H1 (cell line): ENCODE data around the gene PLCXD1. TPM values are rescaled to one million over a fixed set of nuclear protein-coding genes. Genes with fewer than 3 reads are reported as not detected.

Source experiments
- CTCF ChIA-PET: fragments of 300-600 bp; sonication (Branson Sonifier 250); formaldehyde crosslinking; loops from one replicate; lab custom pipeline; 2021; ENCODE audit not compliant: partially characterized antibody; lab: Charles Lee
- POLR2A ChIA-PET: fragments of 300-600 bp; sonication (Branson Sonifier 250); formaldehyde crosslinking; loops from one replicate; lab custom pipeline; 2021; ENCODE audit warnings: inconsistent platforms; ENCODE audit not compliant: partially characterized antibody; lab: Charles Lee
- DNase-seq, 2 experiments: peaks; one replicate each; pipeline versions ENCODE4 v3.0.0 to v3.0.0-alpha.2; 2010 to 2022; ENCODE audit warnings: low spot score in 2 of 2, low read depth in 1 of 2, mixed read lengths in 1 of 2
- FAIRE-seq: peaks from 2 replicates; lab custom pipeline; 2011; peaks lifted over from hg19 to GRCh38; lab: Jason Lieb, UNC
- H2AFZ ChIP-seq: 2 replicates; pipeline ENCODE4 v1.8.1; 2012; ENCODE audit warnings: low read length, inconsistent platforms
- H2AK5ac ChIP-seq: 2 replicates; pipeline ENCODE4 v1.6.1; 2013; ENCODE audit warnings: low read depth, low read length
- H2BK120ac ChIP-seq: replicated peaks from 2 replicates; pipeline ENCODE3; 2013; ENCODE audit warnings: low read depth, low read length, inconsistent platforms
- H2BK12ac ChIP-seq: 2 replicates; pipeline ENCODE4 v1.6.1; 2013; ENCODE audit warnings: low read depth, low read length
- H2BK15ac ChIP-seq: 2 replicates; pipeline ENCODE4 v1.6.1; 2013; ENCODE audit warnings: low read length
- H2BK20ac ChIP-seq: 2 replicates; pipeline ENCODE4 v1.6.1; 2013; ENCODE audit warnings: low read length
- H2BK5ac ChIP-seq: 2 replicates; pipeline ENCODE4 v1.6.1; 2013; ENCODE audit warnings: low read depth, low read length
- H3K14ac ChIP-seq: 2 replicates; pipeline ENCODE4 v1.6.1; 2013; ENCODE audit warnings: inconsistent platforms; ENCODE audit not compliant: insufficient read length
- H3K18ac ChIP-seq: 2 replicates; pipeline ENCODE4 v1.6.1; 2013; ENCODE audit warnings: low read length; ENCODE audit errors: extremely low read depth
- H3K23ac ChIP-seq: 2 replicates; pipeline ENCODE4 v1.6.1; 2013; ENCODE audit warnings: inconsistent platforms; ENCODE audit not compliant: insufficient read length
- H3K23me2 ChIP-seq: 2 replicates; pipeline ENCODE4 v1.6.1; 2013; ENCODE audit warnings: low read depth, low read length
- H3K27ac ChIP-seq: 2 replicates; pipeline ENCODE4 v1.6.1; 2011; ENCODE audit warnings: low read depth, low read length, inconsistent platforms
- H3K27me3 ChIP-seq, 4 experiments: replicated peaks in 1 of 4; 1 replicate in 1 of 4; 2 replicates in 3 of 4; pipeline versions ENCODE4 v1.6.1 to v1.8.1; 2011 to 2013; ENCODE audit warnings: low read length in 3 of 4, mild to moderate bottlenecking in 3 of 4, inconsistent platforms in 2 of 4, mixed read lengths in 2 of 4, moderate library complexity in 1 of 4; ENCODE audit not compliant: control insufficient read depth in 3 of 4, insufficient read depth in 3 of 4; ENCODE audit errors: extremely low read depth in 1 of 4
- H3K36me3 ChIP-seq, 4 experiments: 2 replicates each; pipeline versions ENCODE4 v1.6.1 to v1.8.1; 2011 to 2013; ENCODE audit warnings: mild to moderate bottlenecking in 4 of 4, low read length in 3 of 4, moderate library complexity in 2 of 4, control low read depth in 1 of 4, inconsistent platforms in 1 of 4; ENCODE audit not compliant: insufficient read depth in 4 of 4, control insufficient read depth in 2 of 4
- H3K4ac ChIP-seq: replicated peaks from 2 replicates; pipeline ENCODE3; 2013; ENCODE audit warnings: low read length, low read depth, mixed read lengths, inconsistent platforms; ENCODE audit not compliant: insufficient read length
- H3K4me1 ChIP-seq, 4 experiments: replicated peaks in 1 of 4; 1 replicate in 1 of 4; 2 replicates in 3 of 4; pipeline versions ENCODE4 v1.6.1 to v1.8.1; 2011 to 2013; ENCODE audit warnings: low read length in 3 of 4, inconsistent platforms in 2 of 4, mixed read lengths in 1 of 4; ENCODE audit not compliant: insufficient read depth in 4 of 4, control insufficient read depth in 3 of 4
- H3K4me2 ChIP-seq, 2 experiments: 2 replicates each; pipeline versions ENCODE4 v1.6.1 to v1.8.1; 2011 to 2013; ENCODE audit warnings: low read depth in 2 of 2, low read length in 2 of 2, control low read depth in 1 of 2, inconsistent platforms in 1 of 2, mild to moderate bottlenecking in 1 of 2; ENCODE audit not compliant: insufficient read depth in 1 of 2
- H3K4me3 ChIP-seq, 4 experiments: fragments of 200-600, 300-600 bp in 1 of 4; sonication (generic), shearing (Covaris generic), sonication (Bioruptor Twin) in 1 of 4; 2 replicates each; pipeline versions ENCODE4 v1.5.1 to v1.8.1; 2011 to 2016; ENCODE audit warnings: low read length in 4 of 4, low read depth in 3 of 4, control low read depth in 2 of 4, inconsistent platforms in 2 of 4, mild to moderate bottlenecking in 2 of 4, mixed read lengths in 1 of 4, moderate library complexity in 1 of 4; ENCODE audit not compliant: insufficient read depth in 2 of 4; ENCODE audit errors: extremely low read depth in 1 of 4
- H3K56ac ChIP-seq: replicated peaks from 2 replicates; pipeline ENCODE3; 2013; ENCODE audit warnings: low read depth, mild to moderate bottlenecking, mixed read lengths, low read length, inconsistent platforms; ENCODE audit not compliant: insufficient read length
- H3K79me1 ChIP-seq: 2 replicates; pipeline ENCODE4 v1.6.1; 2013; ENCODE audit warnings: low read depth, low read length, control low read depth
- H3K79me2 ChIP-seq, 2 experiments: 2 replicates each; pipeline versions ENCODE4 v1.6.1 to v1.8.1; 2012 to 2013; ENCODE audit warnings: low read length in 2 of 2, mild to moderate bottlenecking in 2 of 2, inconsistent platforms in 1 of 2; ENCODE audit not compliant: insufficient read depth in 2 of 2, control insufficient read depth in 1 of 2
- H3K9ac ChIP-seq, 4 experiments: replicated peaks in 1 of 4; 1 replicate in 1 of 4; 2 replicates in 3 of 4; pipeline versions ENCODE4 v1.6.1 to v1.8.1; 2011 to 2013; ENCODE audit warnings: low read depth in 3 of 4, low read length in 3 of 4, control low read depth in 2 of 4, mild to moderate bottlenecking in 2 of 4, moderate library complexity in 2 of 4, inconsistent platforms in 1 of 4; ENCODE audit errors: extremely low read depth in 1 of 4
- H3K9me3 ChIP-seq, 2 experiments: 2 replicates each; pipeline versions ENCODE4 v1.6.1 to v1.8.1; 2012 to 2013; ENCODE audit warnings: mild to moderate bottlenecking in 2 of 2, moderate library complexity in 2 of 2, control low read depth in 1 of 2, inconsistent platforms in 1 of 2, low read depth in 1 of 2, low read length in 1 of 2, mixed read lengths in 1 of 2; ENCODE audit not compliant: insufficient read depth in 2 of 2
- H4K20me1 ChIP-seq, 2 experiments: replicated peaks in 1 of 2; 2 replicates each; pipeline versions ENCODE3 to v1.8.1; 2011 to 2013; ENCODE audit warnings: inconsistent platforms in 2 of 2, low read length in 2 of 2, mild to moderate bottlenecking in 1 of 2; ENCODE audit not compliant: insufficient read depth in 2 of 2, control insufficient read depth in 1 of 2
- H4K5ac ChIP-seq: 2 replicates; pipeline ENCODE4 v1.6.1; 2013; ENCODE audit warnings: low read length, low read depth, mixed read lengths, inconsistent platforms; ENCODE audit not compliant: insufficient read length
- H4K8ac ChIP-seq: 2 replicates; pipeline ENCODE4 v1.8.0; 2013; ENCODE audit warnings: mild to moderate bottlenecking, moderate library complexity, low read length, inconsistent platforms; ENCODE audit not compliant: insufficient read depth; ENCODE audit errors: extremely low read depth
- H4K91ac ChIP-seq: replicated peaks from 2 replicates; pipeline ENCODE3; 2013; ENCODE audit warnings: low read length, mixed read lengths, inconsistent platforms; ENCODE audit not compliant: insufficient read length
- BACH1 ChIP-seq: IDR thresholded peaks from 2 replicates; pipeline ENCODE4 v1.6.1; 2012; ENCODE audit warnings: low read length, improper control_type of control experiment
- GABPA ChIP-seq: IDR thresholded peaks from 2 replicates; pipeline ENCODE4 v1.6.1; 2011; ENCODE audit warnings: mild to moderate bottlenecking, low read length, moderate library complexity, borderline replicate concordance; ENCODE audit not compliant: insufficient read depth
- POLR2A ChIP-seq, 2 experiments: IDR thresholded peaks; 1 replicate in 1 of 2; 2 replicates in 1 of 2; pipeline ENCODE4 v1.6.1; 2011; ENCODE audit warnings: low read depth in 2 of 2, low read length in 2 of 2, mild to moderate bottlenecking in 2 of 2; ENCODE audit errors: control extremely low read depth in 1 of 2
- POU5F1 ChIP-seq: IDR thresholded peaks from 2 replicates; pipeline ENCODE4 v1.6.1; 2011; ENCODE audit warnings: low read depth, mild to moderate bottlenecking, low read length, moderate library complexity
- SAP30 ChIP-seq: fragments of 300-600 bp; sonication (generic); IDR thresholded peaks from 2 replicates; pipeline ENCODE4 v1.7.1; 2012; ENCODE audit warnings: low read length, moderate library complexity, mild to moderate bottlenecking, inconsistent platforms; ENCODE audit not compliant: insufficient read depth, insufficient replicate concordance
- SIX5 ChIP-seq: IDR thresholded peaks from 2 replicates; pipeline ENCODE4 v1.6.1; 2011; ENCODE audit warnings: mild to moderate bottlenecking, low read depth, low read length
- TAF7 ChIP-seq: optimal IDR thresholded peaks from 2 replicates; pipeline ENCODE3; 2011; ENCODE audit warnings: low read depth, mild to moderate bottlenecking, inconsistent platforms, low read length, moderate library complexity, borderline replicate concordance
- TBP ChIP-seq: IDR thresholded peaks from 2 replicates; pipeline ENCODE4 v1.6.1; 2011; ENCODE audit warnings: low read depth, low read length, improper control_type of control experiment
- ZNF274 ChIP-seq: IDR thresholded peaks from 2 replicates; pipeline ENCODE4 v1.7.0; 2012; ENCODE audit warnings: low read length, borderline replicate concordance; ENCODE audit errors: extremely low read depth
- WGBS, 2 experiments: shearing (Covaris generic) in 1 of 2; methylation state at CpG; one replicate each; pipeline versions ENCODE4 v1.1.6 to v1.1.7; 2013 to 2015; ENCODE audit warnings: low lambda C conversion rate in 2 of 2, mixed read lengths in 2 of 2, inconsistent platforms in 1 of 2, low coverage in 1 of 2, missing lambda C conversion rate in 1 of 2; ENCODE audit not compliant: insufficient replicate concordance in 2 of 2, insufficient coverage in 1 of 2, insufficient read length in 1 of 2; ENCODE audit errors: extremely low coverage in 1 of 2, missing lambda C conversion rate in 1 of 2; 5-methylcytosine and 5-hydroxymethylcytosine counted together
- polyA plus RNA-seq, 7 experiments: library from polyadenylated mRNA; depleted of rRNA in 3 of 7; stranded (reverse) in 5 of 7; unstranded in 2 of 7; fragments of >200 nt in 5 of 7; fragments of 200-250 nt in 2 of 7; gene quantifications; 1 replicate in 5 of 7; 2 replicates in 1 of 7; 4 replicates in 1 of 7; pipeline versions ENCODE4 v1.2.1 to v1.2.3, GENCODE V29; 2011 to 2013; ENCODE audit warnings: missing spikeins in 2 of 7, mixed read lengths in 2 of 7
- total RNA-seq: library from RNA; stranded (reverse); fragmentation: NEBNext Ultra II Directional; extraction: Animal tissue kit (Norgen Biotek cat#: 25700); gene quantifications from 2 replicates; pipeline ENCODE4 v1.2.1, GENCODE V29; 2021
- TF ChIP-seq, protein P1 (sequence below): IDR thresholded peaks from 2 replicates; pipeline ENCODE4 v1.6.1; 2012; ENCODE audit warnings: low read length, inconsistent platforms

Gene PLCXD1
- total and polyA plus RNA-seq, 2 of the 8 experiments (the other 6 are each of a cell fraction or from before 2014, with no cell fraction given): 93.6 to 124 TPM

DNA sequence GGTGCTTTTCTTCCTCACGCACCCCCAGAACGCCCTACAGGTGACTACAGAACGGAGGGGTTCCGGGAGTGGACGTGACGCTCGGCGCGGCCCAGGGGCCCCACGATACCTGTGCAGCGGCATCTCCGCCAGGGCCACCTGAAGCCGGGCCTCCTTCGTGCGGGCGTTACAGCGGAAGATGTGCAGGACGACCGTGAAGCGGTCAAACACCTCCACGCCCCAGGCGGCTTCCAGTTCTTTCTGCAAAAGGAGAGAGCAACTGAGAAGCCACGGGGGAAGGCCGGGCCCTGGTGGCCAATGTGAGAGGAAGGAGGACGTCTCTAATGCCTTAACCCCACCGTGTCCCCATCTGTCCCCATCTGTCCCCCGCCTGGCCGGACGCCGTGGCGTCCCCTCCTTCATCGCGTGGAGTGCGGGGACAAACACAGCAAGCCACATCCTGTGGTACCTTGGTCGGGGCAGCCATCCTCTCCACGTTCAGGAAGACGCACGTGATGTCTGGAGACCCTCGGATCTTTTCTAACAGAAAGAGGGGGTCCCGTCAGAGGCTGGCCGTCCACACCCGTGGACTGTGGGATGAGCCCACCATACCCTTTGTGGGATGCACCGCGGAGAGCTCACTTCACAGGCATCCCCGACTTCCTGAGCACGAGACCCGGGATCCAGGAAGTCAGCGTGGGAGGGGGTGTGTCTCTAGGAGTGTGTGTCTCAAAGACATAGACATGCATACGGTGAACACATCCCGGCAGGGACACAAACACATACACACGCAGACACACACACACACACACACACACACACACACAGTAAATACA is 33.8 kb downstream of the PLCXD1 start:
- peaks cover 13 to 49% (median 27%) of the 10 kb centered on the region in 4 experiments; a peak in 7 of 8 replicates for H3K36me3 ChIP-seq
- H3K14ac ChIP-seq: no peak overlapping the region
- ChIA-PET POLR2A (no interaction called here), CTCF (no interaction called here)
- peaks cover 9% of the 10 kb centered on the region; the same call in 1 of the 2 replicates for H3K23me2 ChIP-seq
- no peak overlapping the region for H2AFZ ChIP-seq
- no peaks in the 10 kb centered on the region for H3K9me3 ChIP-seq
- peaks cover 6% of the 10 kb centered on the region; the same call in 1 of the 2 replicates for H3K79me1 ChIP-seq
- FAIRE-seq (no peak), DNase-seq (no peak)
- no peak overlapping the region for H3K27ac ChIP-seq
- no peak overlapping the region for H4K8ac ChIP-seq
- H4K91ac ChIP-seq: no peak overlapping the region
- peaks cover 0 to 7% of the 10 kb centered on the region in 2 experiments; a peak in 1 of 4 replicates for H3K79me2 ChIP-seq
- no peak overlapping the region for H3K4me3 ChIP-seq
- H2BK20ac ChIP-seq: no peak overlapping the region
- H2BK15ac ChIP-seq: no peak overlapping the region
- no peaks in the 10 kb centered on the region for H3K27me3 ChIP-seq
- TF ChIP-seq ZNF274 (no peak), GABPA (no peak), SAP30 (no peak), TAF7 (no peak), POU5F1 (no peak), TBP (no peak), BACH1 (no peak), SIX5 (no peak), POLR2A (IDR thresholded peaks at IDR 0.05; ENCODE audit: control extremely low read depth in 1 of 2, low read depth in 2 of 2, low read length in 2 of 2) (no peak)
- TF ChIP-seq, protein P1, sequence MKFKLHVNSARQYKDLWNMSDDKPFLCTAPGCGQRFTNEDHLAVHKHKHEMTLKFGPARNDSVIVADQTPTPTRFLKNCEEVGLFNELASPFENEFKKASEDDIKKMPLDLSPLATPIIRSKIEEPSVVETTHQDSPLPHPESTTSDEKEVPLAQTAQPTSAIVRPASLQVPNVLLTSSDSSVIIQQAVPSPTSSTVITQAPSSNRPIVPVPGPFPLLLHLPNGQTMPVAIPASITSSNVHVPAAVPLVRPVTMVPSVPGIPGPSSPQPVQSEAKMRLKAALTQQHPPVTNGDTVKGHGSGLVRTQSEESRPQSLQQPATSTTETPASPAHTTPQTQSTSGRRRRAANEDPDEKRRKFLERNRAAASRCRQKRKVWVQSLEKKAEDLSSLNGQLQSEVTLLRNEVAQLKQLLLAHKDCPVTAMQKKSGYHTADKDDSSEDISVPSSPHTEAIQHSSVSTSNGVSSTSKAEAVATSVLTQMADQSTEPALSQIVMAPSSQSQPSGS: no peak
- no peak overlapping the region for H4K5ac ChIP-seq
- no peak overlapping the region for H2BK120ac ChIP-seq
- no peak overlapping the region for H3K18ac ChIP-seq
- H3K9ac ChIP-seq: no peak overlapping the region
- H3K56ac ChIP-seq: no peak overlapping the region
- 92% methylated on average over 48 of the region's 51 CpGs; no CpG with 5 or more reads in 1 of the 2 experiments for WGBS, 2 experiments
- no peak overlapping the region for H3K4ac ChIP-seq
- no peak overlapping the region for H2AK5ac ChIP-seq
- H2BK12ac ChIP-seq: no peak overlapping the region
- no peak overlapping the region for H2BK5ac ChIP-seq
- no peak overlapping the region for H3K23ac ChIP-seq
- H4K20me1 ChIP-seq: peaks cover 0 to 18% of the 10 kb centered on the region in 2 experiments
- H3K4me1 ChIP-seq: peaks cover 0 to 3% (median 1%) of the 10 kb centered on the region in 4 experiments; a peak in 3 of 7 replicates
- no peak overlapping the region for H3K4me2 ChIP-seq
